Measurements from ENCODE around the gene CDHR2.
A peak's percentile ranks its signal among the peaks of the same experiment; 100 is the strongest.
"Not testable (repeated sequence)": the region's sequence is repeated elsewhere in the genome, so short reads cannot be mapped to it uniquely, and the experiment has no call there.

CDHR2 gene

DNA sequence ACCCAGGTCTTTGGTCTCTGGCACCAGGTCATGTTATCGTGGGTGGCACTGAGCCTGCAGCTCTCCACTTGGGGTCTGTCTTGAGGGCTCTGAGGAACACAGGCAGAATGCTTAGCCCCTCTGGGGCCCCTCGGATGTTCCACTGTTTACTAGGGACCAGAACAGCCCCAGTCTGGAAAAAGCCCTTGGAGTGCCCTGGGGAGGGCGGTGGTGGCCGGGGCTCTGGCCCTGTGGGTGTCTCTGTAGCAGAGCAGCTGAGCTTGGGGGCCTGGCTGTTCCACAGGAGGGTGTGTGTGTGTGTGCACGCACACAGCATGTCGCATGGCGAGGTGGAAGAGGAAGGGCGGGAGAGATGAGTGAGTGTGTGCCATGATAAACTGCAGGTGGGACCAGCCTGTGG lies 45.4 kb downstream of the CDHR2 start:
- DNase-seq (ENCODE audit: low read depth in 2 of 3, low spot score in 1 of 3) = no peak

DNA sequence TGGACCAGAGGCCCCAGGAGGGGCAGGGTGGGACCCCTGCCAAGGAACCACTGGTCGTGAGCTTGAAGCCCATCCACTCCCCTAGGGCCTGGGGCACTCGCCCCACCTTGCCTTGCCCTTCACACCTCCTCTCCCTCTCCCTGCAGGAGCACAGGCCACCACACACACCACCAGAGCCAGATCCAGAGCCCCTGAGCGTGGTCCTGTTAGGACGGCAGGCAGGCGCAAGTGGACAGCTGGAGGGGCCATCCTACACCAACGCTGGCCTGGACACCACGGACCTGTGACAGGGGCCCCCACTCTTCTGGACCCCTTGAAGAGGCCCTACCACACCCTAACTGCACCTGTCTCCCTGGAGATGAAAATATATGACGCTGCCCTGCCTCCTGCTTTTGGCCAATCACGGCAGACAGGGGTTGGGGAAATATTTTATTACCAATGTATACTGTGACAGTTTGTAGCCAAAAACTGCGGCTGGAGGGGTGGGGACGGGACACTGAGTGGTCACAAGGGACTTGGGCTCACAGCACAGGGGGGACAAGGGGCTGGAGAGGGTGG lies 46.3 kb downstream of the CDHR2 start:
- DNase-seq (ENCODE audit: low read depth in 2 of 3, low spot score in 1 of 3) = no peak

DNA sequence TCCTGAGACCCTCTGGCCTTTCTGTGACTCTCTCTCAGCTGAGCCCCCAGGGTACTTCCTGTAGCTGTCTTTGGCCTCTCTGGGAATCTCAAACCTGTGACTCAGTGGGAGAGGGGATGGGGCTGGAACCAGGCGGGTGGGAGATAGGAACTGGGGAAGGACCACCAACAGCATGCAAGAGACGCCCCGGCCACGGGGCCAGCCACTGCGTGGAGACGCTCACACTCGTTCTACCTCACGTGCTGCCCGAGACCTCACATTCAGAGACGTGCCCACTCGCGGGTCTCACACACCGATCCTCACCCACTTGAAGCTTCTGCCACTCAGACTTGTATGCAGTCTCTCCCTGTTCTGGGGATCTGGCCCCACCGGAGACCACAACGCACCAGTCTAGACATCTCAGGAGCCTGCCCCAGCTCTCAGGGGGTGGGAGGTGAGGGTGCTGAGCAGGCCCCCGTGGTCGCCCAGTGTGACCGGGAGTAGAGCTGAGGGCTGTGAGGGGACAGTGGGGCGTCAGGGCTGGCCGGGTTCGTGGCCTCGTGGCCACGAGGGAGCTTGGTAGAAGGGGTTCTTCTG lies 47.0 kb downstream of the CDHR2 start:
- DNase-seq (ENCODE audit: low read depth in 2 of 3, low spot score in 1 of 3) = no peak

DNA sequence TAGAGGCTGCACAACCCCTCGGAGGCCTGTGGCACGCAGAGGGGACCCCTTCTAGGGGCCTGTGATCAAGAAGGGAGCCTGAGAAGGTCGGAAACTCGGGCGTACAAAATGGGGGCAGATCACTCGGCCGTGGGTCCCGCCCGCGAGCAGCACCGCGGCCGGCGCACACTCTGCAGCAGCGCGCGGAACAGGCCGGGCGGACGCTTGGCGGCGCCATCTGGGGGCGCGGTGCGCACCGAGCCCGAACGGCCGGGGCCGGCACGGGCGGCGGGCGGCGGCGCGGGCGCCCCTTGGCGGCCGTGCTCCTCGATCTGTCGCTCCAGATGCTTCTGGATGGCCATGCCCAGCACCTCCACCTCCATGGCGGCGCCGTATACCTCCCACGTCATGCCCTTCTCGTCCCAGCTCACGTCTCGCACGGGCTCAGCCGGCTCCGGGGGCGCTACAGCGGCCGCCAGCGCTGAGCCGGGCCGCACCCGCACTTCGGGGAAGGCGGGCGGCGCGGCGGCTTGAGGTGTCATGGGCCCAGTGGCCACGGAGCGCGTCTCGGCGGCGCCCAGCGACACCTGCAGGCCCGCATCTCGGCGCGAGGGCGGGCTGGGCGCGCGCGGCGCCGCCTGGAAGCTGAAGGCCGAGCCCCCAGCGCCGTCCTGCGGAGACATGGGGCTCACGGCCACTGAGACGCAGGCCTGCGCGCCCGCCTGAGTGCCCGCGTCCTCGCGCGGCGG lies 47.7 kb downstream of the CDHR2 start:
- DNase-seq (ENCODE audit: low read depth in 2 of 3, low spot score in 1 of 3) = peak; percentile 42 to 51 (median 51)

GRCh38 chr5:176597417-176598389 lies 48.6 kb downstream of the CDHR2 start:
- DNase-seq (ENCODE audit: low read depth in 2 of 3, low spot score in 1 of 3) = no peak

DNA sequence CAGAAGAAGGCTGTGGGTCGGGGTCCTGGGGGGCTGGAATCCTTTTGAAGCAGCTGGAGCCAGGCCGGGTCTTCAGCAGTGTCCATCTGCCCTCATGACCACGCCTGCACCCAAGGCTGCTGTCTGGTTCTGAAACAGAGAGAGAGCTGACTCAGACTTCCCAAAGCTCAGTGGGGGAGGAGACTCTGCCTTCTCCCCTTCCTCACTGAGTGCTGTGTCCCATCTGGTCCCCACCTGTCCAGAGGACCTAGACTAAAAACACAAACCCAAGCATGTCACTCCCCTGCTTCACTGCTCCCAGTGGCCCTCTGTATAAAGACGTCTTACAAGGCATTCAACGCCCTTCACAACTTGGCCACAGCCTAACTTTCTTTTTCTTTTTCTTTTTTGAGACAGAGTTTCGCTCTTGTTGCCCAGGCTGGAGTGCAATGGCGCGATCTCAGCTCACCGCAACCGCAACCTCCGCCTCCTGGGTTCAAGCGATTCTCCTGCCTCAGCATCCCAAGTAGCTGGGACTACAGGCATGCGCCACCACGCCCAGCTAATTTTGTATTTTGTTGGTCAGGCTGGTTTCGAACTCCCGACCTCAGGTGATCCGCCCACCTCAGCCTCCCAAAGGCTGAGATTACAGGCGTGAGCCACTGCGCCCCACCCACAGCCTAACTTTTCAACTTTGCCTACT lies 50.7 kb downstream of the CDHR2 start:
- DNase-seq (ENCODE audit: low read depth in 2 of 3, low spot score in 1 of 3) = not testable (repeated sequence)

DNA sequence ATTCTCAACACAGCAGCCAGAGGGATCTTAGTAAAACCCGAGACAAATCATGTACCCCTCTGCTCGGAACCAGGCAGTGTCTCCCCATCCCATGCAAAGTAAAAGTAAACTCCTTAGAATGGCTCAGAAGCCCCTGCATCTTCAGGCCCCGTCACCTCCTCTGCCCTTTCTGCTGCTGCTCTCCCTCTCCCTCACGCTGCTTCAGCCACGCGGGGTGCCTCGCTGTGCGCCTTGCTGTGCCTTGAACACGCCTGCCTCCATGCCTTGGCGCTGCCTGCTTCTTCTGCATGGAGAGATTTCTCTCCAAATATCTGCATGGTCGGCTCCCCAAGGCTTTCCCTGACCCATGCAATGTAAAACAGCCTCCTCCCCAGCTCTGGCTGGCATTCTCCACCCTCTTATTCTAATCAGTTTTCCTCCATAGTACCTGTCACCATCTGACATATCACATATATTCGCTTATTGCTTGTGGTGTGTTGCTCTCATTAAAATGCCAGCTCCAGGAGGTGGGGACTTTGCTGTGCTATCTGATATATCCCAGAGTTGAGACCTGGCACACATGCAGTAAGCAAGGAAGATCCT lies 52.9 kb downstream of the CDHR2 start:
- DNase-seq (ENCODE audit: low read depth in 2 of 3, low spot score in 1 of 3) = no peak

DNA sequence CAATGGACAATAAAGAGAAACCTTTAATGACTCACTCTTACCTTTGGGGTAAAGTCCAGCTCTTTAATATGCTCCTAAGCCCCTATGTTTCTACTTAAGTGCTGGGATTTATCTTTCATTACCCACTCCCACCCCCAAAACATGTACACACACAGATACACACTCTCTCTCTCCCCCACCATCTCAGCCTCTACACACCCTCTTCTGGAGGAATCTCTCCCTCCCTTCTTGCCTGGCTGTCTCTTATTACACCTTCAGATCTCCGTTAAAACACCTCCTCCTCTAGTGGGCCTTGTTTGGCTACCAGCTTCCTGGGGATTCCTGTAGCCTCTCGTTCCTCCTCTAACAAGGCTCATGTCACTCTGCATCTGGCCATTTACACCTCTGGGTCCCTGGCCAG lies 53.9 kb downstream of the CDHR2 start:
- DNase-seq (ENCODE audit: low read depth in 2 of 3, low spot score in 1 of 3) = no peak

DNA sequence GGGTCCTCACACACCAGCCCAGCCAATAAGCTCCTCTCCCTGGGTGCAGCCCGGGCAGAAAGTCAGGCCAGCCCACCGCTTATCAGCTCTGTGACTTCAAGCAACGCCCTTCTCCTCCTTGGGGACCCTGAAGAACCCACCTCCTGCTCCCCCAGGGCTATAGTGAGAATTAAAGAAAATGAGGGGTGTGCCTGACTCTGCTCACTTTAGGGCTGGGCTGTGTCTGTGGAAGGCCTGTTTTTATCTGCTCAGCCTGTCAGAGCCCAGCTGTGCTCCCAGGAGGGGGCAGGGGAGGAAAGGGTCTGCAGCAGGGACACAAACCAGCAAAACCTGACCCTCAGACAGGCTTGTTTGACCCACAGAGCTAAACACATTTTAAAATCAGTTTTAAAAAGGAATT lies 56.9 kb downstream of the CDHR2 start:
- DNase-seq (ENCODE audit: low read depth in 2 of 3, low spot score in 1 of 3) = no peak

GRCh38 chr5:176606875-176607274 lies 57.7 kb downstream of the CDHR2 start:
- DNase-seq (ENCODE audit: low read depth in 2 of 3, low spot score in 1 of 3) = no peak

- DNase-seq (ENCODE audit: low read depth in 2 of 3, low spot score in 1 of 3) = no peak
Measured at GRCh38 chr5:176608142-176608705, 59.1 kb downstream of the CDHR2 start.

GRCh38 chr5:176608937-176609723 lies 60.0 kb downstream of the CDHR2 start:
- DNase-seq (ENCODE audit: low read depth in 2 of 3, low spot score in 1 of 3) = no peak

GRCh38 chr5:176609724-176610434 lies 60.7 kb downstream of the CDHR2 start, which contains the start of gene GPRIN1:
TSS of gene GPRIN1 (minus strand) at chr5:176610156. CDS start at chr5:176599834, 10,322 bp downstream.
- DNase-seq (ENCODE audit: low read depth in 2 of 3, low spot score in 1 of 3) = peak in 1 of 3 donors; percentile 69

DNA sequence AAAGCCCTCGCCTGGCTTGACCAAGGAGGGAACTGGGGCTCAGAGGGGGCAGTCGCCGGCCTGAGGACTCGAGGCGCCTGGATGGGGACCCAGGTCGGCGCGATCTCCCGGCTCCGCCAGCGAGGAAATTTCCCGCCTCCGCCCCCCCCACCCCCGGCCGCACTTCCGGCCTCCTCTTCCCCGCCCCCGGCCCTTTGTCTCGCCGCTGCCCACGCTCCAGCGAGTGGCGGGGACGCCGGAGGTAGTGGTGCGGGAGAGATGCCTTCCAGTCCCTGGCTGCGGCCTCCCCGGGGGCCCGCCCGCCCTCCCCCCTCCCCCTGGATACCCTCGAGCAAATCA lies 61.3 kb downstream of the CDHR2 start:
- DNase-seq (ENCODE audit: low read depth in 2 of 3, low spot score in 1 of 3) = no peak

GRCh38 chr5:176611435-176611834 lies 62.3 kb downstream of the CDHR2 start:
- peak; percentile 25 to 54 (median 49) for DNase-seq (ENCODE audit: low read depth in 2 of 3, low spot score in 1 of 3)

DNA sequence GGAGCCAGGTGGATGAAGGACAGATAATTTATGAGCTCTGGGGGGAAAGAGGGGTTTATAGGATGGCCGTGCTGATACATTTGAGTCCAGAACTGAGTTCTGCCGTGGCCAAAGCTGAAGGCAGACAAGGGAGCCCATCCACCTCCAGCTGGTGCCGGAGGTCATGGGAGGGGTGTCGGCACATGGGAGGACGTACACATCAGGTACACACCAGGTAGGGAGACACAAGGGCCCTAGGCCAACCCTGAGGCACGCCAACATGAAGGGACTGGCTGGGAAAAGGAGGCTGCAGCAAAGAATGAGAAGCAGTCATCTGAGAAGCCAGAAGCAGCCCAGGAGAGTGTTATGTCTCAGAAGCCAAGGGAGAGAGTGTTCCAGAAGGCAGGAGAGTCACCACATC lies 62.9 kb downstream of the CDHR2 start:
- DNase-seq (ENCODE audit: low read depth in 2 of 3, low spot score in 1 of 3) = no peak

DNA sequence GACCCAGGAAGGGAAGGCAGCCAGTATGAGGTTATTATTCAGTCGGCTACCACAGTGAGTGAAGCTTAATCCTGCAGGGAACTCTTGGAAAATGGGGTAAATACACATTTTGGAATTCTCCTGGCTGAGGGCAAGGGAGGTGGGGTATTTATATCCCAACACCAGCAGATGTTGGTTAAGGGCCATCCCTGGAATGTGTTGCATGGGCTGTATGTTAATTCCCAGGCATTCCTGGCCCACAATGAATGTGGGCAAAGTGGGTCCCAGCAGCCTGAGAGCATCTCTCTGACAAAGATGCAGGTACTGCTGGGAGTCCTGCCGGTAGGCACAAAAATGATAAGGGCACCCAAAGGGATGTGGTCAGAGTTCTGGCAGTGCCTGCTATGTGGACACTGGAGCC lies 63.7 kb downstream of the CDHR2 start:
- DNase-seq (ENCODE audit: low read depth in 2 of 3, low spot score in 1 of 3) = no peak

DNA sequence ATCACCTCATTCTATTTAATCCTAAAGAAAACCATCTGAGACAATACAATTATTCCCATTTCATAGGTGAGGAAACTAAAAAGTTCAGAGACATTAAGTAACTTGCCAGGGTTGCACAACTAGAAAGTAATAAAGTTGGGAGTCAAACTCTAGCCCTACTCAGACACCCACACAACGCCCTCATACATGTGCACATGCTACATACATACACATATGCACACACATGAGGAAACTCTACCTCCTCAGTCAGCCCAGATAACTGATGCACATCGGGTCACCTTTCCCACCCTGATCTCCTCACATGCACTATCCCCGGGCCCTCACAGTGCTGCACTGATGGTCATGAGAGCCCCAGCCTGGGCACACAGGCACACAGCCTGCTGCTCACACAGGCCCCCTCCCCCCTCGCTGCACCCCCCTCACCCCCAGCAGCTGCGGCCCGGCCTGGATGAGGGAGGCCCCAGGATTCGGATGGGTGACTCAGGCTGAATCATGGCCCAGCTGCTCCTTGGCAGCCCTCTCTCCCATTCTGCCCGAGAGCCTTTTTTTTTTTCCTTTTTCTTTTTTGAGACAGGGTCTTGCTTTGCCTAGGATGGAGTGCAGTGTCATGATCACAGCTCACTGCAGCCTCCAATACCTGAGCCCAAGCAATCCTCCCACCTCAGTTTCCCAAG lies 65.8 kb downstream of the CDHR2 start:
- no peak for DNase-seq (ENCODE audit: low read depth in 2 of 3, low spot score in 1 of 3)
